ENCODE results near the gene CYFIP1.

CYFIP1 gene

DNA sequence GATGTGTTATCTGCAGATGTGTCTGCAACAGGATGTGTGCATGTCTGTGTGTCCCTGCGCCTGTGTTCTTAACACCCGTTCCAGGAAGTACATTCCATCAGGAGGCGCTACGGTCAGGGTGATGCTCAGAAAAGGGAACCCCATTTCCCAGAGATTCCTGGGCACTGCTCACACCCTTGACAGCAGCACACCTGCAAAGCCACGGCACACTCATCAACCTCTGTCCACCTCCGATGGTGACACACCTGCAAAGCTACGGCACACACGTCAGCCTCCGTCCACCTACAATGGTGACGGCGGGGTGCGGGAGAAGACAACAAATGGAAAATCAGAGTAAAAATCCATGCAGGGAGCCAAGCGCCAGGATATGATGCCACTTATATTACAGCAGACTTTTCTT lies 86.3 kb downstream of the CYFIP1 start:
- in situ Hi-C loops (cut with MboI; ENCODE audit: low sequenced_read_pairs) = no loop called here

DNA sequence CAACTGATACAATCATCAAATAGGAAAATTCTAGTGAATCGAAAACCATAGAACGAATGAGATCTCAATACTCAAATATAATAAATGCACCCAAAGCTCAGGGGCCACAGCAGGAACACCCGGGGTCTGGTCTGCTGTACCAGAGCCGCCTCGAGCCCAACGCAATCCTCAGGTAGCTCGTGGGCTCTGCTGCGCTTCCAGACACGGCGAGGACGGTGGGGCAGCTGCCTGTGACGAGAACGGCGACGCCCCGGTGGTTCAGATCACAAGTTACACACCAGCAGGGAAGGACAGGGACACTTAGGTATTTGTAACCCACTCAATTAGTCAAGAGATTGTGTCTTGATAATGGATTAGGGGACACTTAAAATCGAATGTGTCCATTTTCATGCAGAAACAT lies 87.1 kb downstream of the CYFIP1 start:
- in situ Hi-C loops (cut with MboI; ENCODE audit: low sequenced_read_pairs) = no loop called here

DNA sequence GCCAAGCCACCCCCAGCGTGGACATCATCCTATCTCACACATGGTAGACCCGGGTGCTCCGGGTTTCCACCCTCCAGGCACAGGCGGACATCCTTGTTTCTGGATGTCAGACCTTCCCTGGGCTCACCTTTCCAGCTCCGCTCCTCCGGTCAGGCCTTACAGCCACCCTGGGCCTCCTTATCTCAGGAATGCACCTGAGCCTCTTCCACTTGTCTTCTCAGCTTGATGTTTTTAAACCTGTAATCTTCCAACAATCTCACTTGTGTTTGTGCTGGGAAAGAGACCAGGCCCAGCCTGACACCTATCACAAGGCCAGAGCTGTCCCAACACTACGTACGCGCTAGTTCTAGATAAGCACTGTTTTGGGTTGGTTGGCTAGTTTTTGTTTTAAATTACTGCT lies 87.8 kb downstream of the CYFIP1 start:
- in situ Hi-C loops (cut with MboI; ENCODE audit: low sequenced_read_pairs) = no loop called here

DNA sequence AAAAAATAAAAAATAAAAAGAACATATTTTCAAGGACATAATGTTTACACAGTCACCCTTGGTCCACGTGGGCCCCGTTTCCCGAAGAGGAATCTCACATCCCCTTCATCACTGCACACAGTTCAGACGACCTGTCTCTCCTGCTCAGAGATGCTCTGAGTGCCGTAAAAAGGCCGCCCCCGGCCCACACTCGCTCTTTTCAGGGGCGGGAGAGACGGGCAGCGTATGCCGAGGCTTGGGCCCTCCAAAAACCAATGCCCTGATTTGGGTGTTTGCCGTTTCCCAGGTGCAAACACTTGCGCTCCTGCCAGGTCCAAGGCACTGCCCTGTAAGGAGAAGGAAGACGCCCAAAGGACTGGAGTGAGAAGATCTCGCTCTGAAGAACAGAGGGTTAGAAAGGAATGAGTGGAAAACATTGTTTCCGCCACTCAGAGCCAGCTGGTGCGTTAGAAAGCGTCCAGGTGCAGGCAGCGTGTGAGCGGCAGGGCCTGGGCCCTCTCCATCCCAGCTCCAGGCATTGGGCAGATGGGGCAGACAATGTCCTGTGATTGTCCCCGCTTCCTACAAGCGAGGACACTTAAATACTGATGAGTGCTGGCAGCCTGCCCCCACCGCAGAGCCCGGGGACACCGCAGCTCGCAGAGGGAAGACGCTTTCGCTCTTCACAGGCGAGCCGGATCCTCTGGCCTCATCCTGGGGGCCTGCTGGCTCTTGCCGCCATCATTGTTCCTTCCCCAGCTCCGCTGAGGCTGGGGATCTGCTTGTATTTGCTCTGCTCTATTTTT lies 88.5 kb downstream of the CYFIP1 start:
- in situ Hi-C loops (cut with MboI; ENCODE audit: low sequenced_read_pairs) = no loop called here

DNA sequence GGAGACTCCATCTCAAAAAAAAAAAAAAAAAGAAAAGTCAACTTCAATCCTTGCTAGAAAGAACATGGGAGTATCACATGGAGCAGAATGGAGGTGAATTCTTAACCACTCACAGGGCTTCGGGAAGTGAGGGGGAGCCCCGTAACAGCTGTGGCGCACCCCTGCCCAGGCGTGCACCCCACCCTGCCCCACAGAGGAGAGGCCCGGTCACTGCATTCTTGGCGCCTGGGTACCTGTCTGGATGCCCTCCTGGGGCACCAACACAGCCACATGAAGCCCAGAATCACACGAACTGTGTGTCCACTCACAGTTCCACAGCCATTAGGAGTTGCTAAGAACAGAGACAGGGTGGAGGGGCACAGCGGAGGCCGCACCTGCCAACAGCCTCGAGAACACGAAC lies 89.9 kb downstream of the CYFIP1 start:
- in situ Hi-C loops (cut with MboI; ENCODE audit: low sequenced_read_pairs) = no loop called here

DNA sequence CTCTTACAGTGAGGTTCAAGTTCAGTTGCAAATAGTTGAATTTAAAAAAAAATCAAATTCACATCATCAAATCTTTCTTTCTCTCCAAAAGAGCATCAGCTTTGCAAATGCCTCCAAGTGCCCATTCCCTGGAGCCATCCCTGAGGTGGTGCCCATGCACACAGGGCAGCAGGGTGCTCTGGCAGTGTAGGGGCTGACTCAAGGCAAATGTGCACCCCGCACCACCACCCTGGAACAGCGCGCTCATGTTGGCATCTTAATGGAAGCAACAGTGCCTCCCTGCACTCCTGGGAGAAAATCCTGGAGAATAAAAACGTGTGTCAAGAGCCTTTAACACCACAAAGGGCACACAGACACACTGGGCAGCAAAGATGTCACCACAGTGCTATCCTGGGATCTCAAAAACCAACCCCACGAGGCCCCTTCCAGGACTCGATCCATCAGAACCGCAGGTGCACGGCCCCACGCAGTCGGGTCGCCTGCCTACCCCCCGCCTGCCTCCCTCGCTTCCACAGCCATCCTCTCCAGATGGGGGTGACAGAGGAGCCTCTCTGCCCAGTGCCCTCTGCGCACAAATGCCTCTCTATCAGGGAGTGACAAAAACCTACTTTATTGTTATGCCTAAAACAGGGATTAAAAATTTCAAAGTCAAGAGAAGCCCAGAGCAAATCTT lies 90.9 kb downstream of the CYFIP1 start:
- in situ Hi-C loops (cut with MboI; ENCODE audit: low sequenced_read_pairs) = loop anchor here (10.0 kb wide), 1 partner anchor 56 kb away; no protein-coding TSS in a partner anchor

DNA sequence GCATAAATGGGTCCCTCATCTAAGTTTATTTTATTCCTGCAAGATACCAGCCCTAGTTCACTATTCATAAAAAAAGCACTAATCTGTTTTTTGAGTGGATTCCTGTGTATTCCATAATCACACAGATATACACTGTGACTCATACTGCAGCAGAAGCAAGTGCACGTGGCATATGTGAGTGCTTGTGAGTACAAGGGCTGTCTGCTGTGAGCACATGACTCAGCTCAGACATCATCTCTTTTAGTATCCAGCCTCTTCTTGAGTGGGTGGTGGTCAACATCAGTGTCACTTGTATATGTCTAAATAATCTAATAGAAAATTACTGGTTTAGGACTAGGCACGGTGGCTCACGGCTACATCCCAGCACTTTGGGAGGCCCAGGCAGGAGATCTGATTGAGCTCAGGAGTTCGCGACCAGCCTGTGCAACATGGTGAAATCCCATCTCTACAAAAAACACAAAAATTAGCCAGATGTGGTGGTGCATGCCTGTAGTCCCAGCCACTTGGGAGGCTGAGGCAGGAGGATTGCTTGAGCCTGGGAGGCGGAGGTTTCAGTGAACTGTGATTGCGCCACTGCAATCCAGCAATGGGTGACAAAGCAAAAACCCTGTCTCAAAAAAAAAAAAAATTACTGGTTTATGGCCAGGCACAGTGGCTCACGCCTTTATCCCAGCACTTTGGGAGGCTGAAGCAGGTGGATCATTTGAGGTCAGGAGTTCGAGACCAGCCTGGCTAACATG lies 91.9 kb downstream of the CYFIP1 start:
- in situ Hi-C loops (cut with MboI; ENCODE audit: low sequenced_read_pairs) = loop anchor here (10.0 kb wide), 1 partner anchor 57 kb away; no protein-coding TSS in a partner anchor

DNA sequence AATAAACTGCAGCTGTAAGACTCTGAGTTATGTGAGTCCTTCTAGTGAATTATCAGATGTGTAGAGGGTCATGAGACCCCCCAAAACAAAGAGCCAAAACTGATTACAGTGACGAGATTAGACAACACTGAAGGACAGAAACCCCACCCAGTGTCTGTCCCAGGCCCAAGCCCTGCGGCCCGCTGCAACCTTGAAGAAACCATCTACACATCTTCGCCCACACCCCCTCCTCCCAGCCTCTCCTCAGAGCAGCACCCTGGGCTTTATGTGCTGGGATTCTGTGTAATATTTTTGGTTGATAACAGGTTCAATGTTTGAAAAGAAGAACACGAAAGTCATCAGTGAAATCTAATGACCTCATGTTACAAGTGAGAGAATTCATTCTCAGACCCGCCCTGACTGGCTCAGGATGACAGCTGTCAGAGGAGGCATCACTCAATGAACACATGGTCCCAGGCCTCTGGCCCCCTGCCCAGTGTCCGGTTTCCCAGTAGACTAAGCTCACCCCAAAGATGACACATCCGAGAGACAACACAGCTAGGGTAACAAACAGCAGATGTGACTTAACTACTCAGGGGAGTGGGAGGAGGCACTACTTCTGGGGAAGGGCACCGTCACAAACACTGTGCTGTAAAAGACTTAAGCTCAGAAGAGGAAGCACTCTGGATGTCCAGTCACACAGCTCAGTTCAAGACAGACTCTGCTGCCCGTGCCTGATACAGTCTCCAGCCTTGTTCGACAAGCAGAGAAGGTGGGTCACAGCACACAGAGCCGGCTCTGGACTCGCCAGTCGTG lies 92.8 kb downstream of the CYFIP1 start:
- in situ Hi-C loops (cut with MboI; ENCODE audit: low sequenced_read_pairs) = loop anchor here (10.0 kb wide), 1 partner anchor 57 kb away; no protein-coding TSS in a partner anchor

DNA sequence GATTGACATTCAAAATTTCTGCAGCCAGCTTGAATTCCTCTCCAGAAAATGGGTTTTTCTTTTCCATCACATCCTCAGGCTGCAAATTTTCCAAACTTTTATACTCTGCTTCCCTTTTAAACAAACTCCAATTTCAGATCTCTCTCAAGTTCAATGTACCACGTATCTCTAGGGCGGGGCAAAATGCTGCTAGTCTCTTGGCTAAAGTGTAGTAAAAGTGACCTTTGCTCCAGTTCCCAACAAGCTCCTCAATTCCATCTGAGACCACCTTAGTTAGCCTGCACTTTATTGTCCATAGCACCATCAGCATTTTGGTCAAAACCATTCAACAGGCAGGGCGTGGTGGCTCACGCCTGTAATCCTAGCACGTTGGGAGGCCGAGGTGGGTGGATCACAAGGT lies 95.0 kb downstream of the CYFIP1 start:
- in situ Hi-C loops (cut with MboI; ENCODE audit: low sequenced_read_pairs) = loop anchor here (10.0 kb wide), 1 partner anchor 60 kb away; no protein-coding TSS in a partner anchor

DNA sequence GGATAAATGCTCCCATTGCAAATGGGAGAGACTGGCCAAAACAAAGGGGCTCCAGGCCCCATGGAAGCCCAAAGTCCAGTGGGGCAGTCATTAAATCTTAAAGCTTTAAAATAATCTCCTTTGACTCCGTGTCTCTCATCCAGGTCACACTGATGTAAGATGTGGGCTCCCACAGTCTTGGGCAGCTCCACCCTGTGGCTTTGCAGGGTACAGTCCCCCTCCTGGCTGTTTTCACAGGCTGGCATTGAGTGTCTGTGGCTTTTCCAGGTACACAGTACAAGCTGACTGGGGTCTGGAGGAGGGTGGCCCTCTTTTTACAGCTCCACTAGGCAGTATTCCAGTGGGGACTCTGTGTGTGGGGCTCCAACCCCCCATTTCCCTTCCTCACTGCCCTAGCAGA lies 95.8 kb downstream of the CYFIP1 start:
- in situ Hi-C loops (cut with MboI; ENCODE audit: low sequenced_read_pairs) = loop anchor here (10.0 kb wide), 1 partner anchor 60 kb away; no protein-coding TSS in a partner anchor

DNA sequence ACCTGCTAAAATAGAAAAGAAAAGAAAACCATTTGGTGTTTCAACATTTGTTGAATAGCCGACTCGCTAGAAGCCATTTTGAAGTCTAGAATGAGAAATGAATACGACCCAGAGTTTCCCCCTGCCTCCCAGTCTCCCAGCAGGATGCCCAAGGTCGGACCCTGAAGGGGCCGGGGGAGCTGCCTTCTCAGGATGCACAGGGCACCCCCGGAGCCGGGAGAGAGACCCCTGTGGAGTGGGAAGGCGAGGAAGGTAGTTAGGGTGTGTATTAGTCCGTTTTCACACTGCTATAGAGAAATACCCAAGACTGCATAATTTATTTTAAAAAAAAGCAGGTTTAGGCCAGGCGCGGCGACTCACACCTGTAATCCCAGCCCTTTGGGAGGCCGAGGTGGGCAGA lies 97.0 kb downstream of the CYFIP1 start:
- in situ Hi-C loops (cut with MboI; ENCODE audit: low sequenced_read_pairs) = loop anchor here (10.0 kb wide), 1 partner anchor 62 kb away; no protein-coding TSS in a partner anchor

DNA sequence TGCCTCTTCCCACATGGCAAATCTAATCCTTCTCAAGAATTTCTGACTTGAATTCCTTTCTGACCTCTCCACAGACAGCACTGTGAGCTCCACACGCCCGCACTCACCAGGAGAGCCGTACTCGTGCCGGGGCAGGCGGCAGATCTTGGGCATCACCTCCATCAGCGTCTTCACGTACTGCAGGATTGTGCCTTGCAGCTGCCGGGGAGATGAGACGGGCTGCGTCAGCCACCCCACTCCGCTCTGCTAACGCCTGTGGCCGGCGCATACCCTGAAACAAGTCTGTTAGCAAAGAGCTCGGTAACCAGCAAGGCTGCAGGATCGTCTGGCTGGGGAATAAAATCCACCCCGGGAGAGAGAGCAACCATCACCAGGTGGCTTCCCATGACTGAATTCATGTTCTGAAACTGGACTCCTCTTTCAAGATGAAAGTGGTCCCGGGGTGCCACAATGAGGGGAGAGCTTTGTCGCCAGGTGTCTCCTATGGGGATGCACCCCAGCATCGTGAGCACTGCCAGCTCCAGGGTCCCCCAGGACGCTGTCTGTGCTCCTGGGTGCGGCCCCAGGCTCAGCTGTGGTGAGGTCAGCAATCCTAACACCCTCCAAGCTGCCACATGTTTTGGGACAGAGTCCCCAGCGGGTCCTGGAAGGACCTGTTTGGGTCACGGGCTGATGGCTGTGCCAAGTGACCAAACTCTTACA lies 98.3 kb downstream of the CYFIP1 start:
- in situ Hi-C loops (cut with MboI; ENCODE audit: low sequenced_read_pairs) = loop anchor here (10.0 kb wide), 1 partner anchor 63 kb away; no protein-coding TSS in a partner anchor

DNA sequence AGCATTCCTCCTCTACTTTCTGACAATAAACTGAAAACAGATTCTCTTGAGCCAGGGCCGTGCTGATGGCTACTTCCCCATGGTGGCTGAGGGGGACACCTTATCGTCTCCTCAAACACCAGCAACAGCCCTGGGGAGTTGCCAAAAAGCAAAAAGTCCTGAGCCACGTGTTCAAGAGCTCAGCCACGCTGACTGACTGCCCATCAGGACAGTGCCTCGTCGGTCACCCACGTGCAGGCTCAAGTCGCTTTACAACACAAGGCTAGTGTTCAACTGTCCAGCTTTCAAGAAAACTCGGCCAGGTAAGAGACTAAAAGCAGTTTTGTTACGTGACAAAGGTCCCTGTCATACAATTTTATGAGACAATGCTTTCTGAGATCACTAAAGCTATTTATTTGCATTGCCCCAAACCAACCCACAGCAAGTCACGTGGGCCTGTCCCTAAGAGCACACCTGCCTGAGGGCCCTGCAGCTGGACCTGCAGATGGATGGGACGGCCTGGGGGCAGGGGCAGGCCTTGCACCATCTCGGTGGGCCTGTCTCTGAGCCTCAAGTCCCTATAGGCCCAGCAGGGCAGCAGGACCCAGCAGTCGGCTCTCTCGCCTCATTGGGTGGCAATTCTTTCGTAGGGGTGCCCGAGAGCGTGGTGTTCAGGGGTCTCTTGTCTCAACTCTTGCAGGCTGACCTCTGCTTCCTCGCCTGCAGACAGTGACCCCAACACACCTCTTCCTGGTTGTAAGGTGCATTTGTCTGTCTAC lies 99.0 kb downstream of the CYFIP1 start:
- in situ Hi-C loops (cut with MboI; ENCODE audit: low sequenced_read_pairs) = loop anchor here (10.0 kb wide), 1 partner anchor 64 kb away; no protein-coding TSS in a partner anchor

DNA sequence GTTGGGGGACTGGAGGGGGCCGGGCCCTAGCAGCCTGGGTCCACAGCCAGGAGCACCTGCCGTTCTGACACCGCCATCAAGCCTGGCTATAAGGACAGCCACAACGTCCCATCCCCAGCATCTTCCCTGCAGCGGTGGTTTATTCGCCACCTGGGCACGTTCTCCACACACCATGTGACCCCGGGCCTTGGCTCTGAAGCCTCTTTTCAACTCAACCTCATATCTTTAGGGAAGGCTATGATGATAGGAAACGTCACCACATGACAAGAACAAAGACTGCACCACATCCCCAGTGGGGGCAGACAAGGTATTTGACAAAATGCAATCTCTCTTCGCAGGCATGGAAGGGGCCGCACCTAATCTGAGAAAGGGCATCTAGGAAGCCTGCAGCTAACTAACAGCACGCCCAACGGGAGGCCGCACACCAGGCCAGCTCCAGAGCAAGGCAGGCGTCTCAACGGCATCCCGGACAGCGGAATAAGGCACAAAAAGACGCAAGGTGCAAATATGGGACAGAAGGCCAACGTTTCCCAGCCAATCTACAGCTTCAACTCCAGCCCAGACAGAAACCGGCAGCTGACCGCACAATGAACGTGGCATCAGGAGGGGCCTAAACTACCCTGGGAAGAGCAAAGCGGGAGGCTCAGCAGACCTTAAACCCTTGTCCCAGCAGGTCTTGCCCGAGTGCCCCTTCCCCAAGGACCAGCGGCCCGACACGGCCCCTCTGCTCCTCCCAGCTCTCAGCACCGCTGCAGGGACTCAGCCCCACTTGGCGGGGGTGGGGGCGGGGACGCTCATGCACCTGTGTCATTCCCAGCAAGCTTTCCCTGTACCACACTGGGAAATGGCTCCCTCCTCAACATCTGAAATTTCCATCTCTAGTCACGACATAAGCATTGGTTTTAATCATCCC lies 99.8 kb downstream of the CYFIP1 start:
- in situ Hi-C loops (cut with MboI; ENCODE audit: low sequenced_read_pairs) = loop anchor here (10.0 kb wide), 1 partner anchor 64 kb away; no protein-coding TSS in a partner anchor

DNA sequence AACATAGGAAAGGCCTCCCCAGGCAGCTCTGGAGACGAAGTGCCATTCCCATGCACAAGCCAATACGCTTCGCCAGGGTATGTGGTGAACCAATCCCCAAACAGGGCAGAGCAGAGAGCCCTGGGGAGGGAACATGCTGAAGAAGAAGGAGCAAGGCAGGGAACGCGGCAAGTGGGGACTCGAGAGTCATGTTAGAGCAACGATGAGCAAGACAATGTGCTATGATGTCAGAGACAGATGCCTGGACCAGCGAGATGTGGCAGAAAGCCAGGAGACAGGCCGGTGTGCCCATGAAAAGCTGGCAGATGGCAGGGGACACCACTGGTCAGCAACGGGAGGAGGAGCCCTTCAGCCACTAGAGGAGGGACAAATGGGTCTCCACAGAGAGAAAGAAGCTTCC lies 102.1 kb downstream of the CYFIP1 start:
- in situ Hi-C loops (cut with MboI; ENCODE audit: low sequenced_read_pairs) = no loop called here

DNA sequence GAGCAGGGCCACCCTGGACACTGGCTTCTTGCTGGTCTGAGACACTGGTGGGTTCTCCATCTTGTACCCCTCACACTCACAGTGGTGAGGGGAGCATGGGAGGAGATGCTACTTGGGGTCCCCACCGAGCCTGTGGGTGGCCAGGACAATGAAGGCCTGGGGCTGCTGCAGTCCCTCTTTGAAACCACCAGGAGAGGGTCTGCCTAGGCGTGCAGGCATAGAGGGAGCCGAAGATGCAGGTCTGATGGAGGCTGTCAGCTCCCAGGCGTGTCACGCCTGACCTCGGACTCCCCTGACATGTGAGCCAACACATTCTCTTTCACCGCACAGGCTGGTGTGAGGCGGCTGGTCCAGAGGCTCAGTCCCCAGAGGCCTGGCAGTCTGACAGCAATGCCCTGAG lies 102.6 kb downstream of the CYFIP1 start:
- in situ Hi-C loops (cut with MboI; ENCODE audit: low sequenced_read_pairs) = no loop called here

DNA sequence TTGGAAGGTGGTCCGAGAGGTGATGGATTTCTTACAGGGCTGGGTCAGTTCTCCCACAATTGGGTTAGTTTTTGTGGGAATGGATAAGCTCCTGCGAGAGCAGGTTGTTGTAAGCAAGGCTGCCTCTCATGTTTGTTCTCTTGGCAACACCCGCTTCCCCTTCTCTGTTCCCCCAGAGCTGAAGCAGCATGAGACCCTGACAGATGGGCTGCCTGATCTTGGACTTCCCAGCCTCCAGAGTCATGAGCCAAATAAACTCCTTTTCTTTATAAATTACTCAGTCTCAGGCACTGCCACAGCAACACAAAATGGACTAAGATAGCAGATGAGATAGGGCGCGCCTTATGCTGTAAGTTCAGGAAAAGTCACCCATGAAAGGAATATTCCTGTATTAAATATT lies 103.1 kb downstream of the CYFIP1 start:
- in situ Hi-C loops (cut with MboI; ENCODE audit: low sequenced_read_pairs) = no loop called here

DNA sequence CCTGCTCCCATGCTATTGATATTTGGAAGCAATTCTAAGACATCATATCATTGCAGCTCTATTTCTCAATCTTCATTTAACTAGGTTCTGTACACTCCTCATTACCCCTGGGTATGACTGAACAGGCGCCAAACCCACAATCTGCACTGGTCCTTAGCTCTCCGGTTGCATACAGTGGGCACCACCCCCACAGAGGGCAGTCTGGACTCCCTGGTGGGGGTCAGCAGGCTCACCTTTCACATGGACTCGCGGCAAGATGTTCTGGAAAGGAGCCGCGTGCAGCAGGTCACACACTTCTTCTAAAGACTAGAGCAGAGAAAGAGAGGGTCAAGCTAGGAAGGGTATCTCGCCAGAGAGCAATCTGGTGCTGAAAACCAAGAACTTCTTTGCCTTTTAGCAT lies 105.2 kb downstream of the CYFIP1 start:
- in situ Hi-C loops (cut with MboI; ENCODE audit: low sequenced_read_pairs) = no loop called here

All from HL-60/S4 treated with phorbol 12-myristate 13-acetate at 8.2 ng/mL for 4 days and 3 days (cell line).